ENCODE results near the gene TNFAIP3.
A peak's percentile ranks its signal among the peaks of the same experiment; 100 is the strongest.
"Not testable (repeated sequence)": the region's sequence is repeated elsewhere in the genome, so short reads cannot be mapped to it uniquely, and the experiment has no call there.

Gene TNFAIP3

GRCh38 chr6:137866914-137867684, at the start of gene TNFAIP3:
Gene TNFAIP3 (plus strand): TSS chr6:137867259. CDS start chr6:137871228, 3,969 bp downstream.
- peak; percentile 65 for DNase-seq (ENCODE audit: low spot score)

DNA sequence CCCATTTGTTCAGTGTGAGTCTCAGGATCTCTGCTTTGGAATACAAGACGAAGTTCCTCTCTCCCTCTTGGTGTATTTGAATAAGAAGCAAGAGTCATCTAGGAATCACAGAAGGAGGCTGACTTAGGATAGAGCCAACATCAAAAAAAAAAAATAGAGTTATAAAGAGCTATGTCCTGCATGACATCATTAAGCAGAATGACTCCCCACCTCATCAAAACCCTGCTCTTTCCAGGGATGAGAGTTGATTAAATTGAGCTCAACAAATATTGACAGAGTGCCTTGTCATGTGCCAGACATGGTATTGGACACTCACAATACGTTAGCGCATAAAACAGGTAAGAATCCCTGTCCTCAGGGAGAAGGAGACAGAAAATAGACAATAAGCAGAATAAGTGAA, 48.6 kb upstream of the TNFAIP3 start:
- no peak for DNase-seq (ENCODE audit: low spot score)

- DNase-seq (ENCODE audit: low spot score) = no peak
These were observed 47.3 kb upstream of the TNFAIP3 start for GRCh38 chr6:137819740-137820139.

DNA sequence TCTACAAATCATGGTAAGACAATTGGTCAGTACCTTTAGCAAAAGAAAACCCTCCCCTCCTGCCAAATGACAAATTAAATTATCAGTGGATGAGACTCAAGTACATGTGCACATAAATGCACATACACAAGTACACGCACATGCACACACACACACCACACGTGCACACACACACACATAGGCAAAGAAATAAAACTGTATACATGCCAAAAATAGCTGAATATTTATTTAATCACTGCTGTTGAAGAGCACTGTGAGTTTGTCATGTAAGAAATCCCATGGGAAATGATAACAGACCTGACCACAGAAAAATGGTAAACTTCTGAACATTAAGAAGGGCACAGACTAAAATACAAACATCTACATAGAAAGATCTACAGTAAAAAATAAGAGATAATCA, 46.6 kb upstream of the TNFAIP3 start:
- DNase-seq (ENCODE audit: low spot score) = no peak

DNA sequence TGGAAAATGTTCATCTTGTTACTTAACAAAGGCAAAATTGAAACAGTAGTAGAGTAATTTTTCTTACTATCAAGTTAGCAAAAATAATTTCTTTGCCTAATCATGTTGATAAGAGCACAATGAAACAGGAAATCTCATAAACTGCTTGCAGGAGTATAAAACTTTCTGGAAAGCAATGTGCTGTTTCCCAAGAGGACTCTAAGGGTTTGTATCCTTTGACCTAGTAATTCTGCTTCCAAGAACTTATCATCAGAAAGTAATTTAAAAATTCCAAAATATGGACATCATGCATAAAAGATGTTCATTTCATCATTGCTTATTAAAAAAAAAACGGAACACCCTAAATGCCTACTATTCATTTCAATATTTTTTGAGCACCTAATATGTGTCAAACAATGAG, 46.1 kb upstream of the TNFAIP3 start:
- DNase-seq (ENCODE audit: low spot score) = no peak

- no peak for DNase-seq (ENCODE audit: low spot score)
These were observed 45.6 kb upstream of the TNFAIP3 start for GRCh38 chr6:137821491-137821890.

- no peak for DNase-seq (ENCODE audit: low spot score)
These were observed 43.1 kb upstream of the TNFAIP3 start for GRCh38 chr6:137823826-137824555.

GRCh38 chr6:137824556-137824879, 42.5 kb upstream of the TNFAIP3 start:
- no peak for DNase-seq (ENCODE audit: low spot score)

DNA sequence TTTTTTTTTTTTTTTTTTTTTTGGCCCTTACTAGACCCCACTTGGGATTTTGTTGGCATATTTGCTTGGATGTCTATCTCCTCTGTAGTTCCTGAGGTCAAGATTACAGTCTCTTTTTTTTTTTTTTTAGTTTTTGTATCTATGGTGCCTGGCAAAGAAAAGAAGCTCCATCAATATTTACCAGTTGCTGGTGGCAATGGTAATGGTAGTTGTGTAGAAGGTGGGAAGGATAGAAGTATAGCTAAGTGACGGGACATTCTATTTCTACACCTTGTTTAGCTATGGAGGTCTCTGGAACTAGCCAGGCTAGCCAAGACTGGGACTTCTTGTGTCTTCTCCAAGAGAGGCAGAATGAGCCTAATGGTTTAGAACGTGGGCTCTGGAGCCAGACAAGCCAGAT, 42.2 kb upstream of the TNFAIP3 start:
- no peak for DNase-seq (ENCODE audit: low spot score)

DNA sequence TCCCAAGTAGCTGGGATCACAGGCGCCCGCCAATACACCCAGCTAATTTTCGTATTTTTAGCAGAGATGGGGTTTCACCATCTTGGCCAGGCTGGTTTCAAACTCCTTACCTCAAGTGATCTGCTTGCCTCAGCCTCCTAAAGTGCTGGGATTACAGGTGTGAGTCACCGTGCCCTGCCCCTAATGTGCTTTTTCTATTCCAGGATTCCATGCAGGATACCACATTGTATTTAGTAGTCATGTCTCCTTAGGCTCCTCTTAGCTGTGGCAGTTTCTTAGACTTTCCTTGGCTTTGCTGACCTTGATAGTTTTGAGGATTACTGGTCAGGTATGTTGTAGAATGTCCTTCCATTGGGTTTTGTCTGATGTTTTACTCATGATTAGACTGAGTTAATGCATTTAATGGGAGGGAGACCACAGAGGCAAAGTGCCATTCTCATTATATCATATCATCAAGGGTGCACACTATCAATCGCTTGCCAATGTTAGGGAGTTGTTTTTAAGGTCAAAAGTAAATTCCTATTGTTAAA, 39.6 kb upstream of the TNFAIP3 start:
- DNase-seq (ENCODE audit: low spot score) = no peak

DNA sequence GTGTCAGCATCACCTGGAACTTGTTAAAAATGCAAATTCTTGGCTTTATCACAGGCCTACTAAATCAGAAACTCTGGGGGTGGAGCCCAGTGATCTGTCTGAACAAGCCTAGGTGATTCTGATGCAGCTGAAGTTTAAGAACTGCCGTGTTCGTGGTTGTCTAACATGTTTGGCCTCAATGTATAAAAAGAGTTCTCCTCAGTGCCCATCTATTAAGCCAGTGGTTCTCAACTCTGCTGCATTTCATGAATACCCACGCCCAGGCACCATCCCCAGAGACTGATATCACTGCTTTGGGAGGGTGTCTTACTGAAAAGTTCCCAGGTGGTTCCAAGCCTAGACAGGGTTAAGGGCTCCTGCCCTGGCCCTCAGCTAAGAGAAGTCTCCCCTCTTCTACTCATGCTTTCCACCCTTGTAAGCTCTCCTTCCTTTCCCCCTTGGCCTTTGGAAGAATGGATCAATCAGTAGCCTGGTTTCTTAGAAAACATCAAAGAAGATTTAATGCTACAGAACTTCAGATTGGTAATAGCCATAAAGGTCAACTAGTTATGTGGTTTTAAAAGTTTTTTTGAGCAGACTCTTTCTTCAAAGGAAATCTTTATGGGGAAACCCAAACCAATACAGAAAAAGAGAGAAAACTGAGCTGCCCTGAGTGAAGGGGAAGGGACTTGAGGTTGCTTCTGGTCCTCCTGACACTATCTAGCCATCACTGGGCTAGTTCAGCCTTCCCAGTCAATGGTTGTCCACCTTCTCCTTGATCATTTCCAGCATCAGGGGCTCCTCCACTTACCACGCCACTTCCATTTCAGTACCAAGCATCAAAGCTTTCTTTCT, 38.9 kb upstream of the TNFAIP3 start:
- DNase-seq (ENCODE audit: low spot score) = no peak

- no peak for DNase-seq (ENCODE audit: low spot score)
These were observed 37.4 kb upstream of the TNFAIP3 start for GRCh38 chr6:137829641-137830083.

DNA sequence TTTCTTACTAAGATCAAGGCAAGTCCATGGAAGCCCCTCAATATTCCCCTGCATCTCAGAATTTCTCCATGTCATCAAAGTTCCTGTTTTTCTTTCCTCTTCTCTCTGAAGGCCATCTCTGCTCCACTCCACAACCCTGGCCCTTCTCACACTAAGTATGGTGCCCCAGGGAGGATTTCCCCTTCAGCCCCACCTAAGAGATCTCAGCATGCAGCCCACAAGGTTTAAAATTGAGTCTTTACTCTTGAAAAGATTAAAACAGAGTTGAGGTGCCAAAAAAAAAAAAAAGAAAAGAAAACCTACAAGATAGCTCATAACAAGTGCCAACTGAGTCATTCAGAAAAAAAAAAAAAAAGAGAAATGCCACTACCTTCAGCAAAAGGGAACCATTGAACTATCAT, 36.5 kb upstream of the TNFAIP3 start:
- no peak for DNase-seq (ENCODE audit: low spot score)

- no peak for DNase-seq (ENCODE audit: low spot score)
These were observed 34.9 kb upstream of the TNFAIP3 start for GRCh38 chr6:137832110-137832509.

DNA sequence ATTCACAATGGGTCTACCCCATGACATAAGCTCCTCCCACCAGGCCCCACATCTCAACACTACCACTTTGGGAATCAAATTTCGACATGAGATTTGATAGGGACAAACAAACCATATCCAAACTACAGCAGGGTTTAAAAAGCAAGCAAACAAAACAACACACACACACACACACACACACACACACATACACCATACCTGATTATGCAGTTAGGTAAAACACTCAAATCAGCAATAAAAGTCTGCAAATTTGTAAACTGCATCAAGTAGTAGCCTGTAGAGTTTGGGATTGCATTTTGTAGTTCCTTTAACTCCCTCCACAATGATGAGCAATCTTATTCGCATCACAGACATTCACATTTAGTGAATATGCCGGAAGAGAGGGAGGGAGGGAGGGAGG, 32.6 kb upstream of the TNFAIP3 start:
- no peak for DNase-seq (ENCODE audit: low spot score)

GRCh38 chr6:137836788-137837187, 30.3 kb upstream of the TNFAIP3 start:
- DNase-seq (ENCODE audit: low spot score) = no peak

DNA sequence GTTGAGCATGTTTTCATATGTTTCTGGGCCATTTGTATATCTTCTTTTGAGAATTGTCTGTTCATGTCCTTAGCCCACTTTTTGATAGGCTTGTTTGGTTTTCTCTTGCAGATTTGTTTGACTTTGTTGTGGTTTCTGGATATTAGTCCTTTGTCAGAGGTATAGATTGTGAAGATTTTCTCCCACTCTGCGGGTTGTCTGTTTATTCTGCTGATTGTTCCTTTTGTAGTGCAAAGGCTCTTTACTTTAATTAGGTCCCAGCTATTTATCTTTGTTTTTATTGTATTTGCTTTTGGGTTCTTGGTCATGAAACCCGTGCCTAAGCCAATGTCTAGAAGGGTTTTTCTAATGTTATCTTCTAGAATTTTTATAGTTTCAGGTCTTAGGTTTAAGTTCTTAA, 29.0 kb upstream of the TNFAIP3 start:
- not testable (repeated sequence) for DNase-seq (ENCODE audit: low spot score)

DNA sequence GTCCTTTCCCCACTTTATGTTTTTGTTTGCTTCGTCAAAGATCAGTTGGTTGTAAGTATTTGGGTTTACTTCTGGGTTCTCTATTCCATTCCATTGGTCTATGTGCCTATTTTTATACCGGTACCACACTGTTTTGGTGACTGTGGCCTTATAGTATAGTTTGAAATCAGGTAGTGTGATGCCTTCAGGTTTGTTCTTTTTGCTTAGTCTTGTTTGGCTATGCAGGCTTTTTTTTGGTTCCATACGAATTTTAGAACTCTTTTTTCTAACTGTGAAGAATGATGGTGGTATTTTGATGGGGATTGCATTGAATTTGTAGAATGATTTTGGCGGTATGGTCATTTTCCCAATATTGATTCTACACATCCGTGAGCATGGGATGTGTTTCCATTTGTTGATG, 28.5 kb upstream of the TNFAIP3 start:
- not testable (repeated sequence) for DNase-seq (ENCODE audit: low spot score)

DNA sequence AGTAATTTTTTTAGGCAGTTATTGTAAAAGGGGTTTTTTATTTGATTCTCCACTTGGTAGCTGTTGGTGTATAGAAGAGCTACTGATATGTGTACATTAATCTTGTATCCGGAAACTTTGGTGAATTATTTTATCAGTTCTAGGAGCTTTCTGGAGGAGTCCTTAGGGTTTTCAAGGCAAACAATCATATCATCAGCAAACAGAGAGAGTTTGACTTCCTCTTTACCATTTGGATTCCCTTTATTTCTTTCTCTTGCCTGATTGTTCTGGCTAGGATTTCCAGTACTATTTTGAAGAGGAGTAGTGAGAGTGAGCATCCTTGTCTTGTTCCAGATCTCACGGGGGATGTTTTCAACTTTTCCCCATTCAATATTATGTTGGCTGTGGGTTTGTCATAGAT, 28.0 kb upstream of the TNFAIP3 start:
- no peak for DNase-seq (ENCODE audit: low spot score)

GRCh38 chr6:137840252-137840651, 26.8 kb upstream of the TNFAIP3 start:
- no peak for DNase-seq (ENCODE audit: low spot score)

DNA sequence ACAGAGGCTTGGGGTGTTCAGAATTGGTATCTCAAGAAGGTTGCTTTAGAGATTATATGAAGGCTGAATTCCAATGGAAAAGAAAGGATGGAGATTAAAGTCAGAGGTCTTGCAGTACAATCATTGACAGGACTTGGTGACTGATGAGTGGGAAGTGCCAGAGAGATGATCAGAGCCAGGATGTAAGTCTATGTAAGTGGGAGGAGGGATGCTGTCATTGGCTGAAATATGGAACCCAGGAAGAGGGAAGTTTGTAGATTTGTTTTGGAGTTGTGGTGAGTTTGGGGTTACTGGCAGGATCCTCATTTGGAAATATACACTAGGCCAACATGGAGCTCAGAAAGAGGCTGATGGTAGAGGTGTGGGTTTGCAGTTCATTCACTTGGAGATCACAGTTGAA, 23.8 kb upstream of the TNFAIP3 start:
- DNase-seq (ENCODE audit: low spot score) = no peak

DNA sequence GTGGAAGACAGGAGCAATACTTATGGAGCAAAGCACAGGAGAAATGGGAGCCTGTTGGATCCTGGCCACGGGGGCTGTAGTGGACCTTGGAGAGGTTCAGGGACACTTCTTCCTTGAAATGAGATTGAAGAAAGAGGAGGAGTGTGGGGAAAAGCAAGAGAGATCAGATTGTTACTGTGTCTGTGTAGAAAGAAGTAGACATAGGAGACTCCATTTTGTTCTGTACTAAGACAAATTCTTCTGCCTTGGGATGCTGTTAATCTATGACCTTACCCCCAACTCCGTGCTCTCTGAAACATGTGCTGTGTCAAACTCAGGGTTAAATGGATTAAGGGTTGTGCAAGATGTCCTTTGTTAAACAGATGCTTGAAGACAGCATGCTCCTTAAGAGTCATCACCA, 22.7 kb upstream of the TNFAIP3 start:
- DNase-seq (ENCODE audit: low spot score) = not testable (repeated sequence)
